HG02870 (cell line): ENCODE data around the gene BCAM.

Source experiments
- ATAC-seq: cut with Tn5 transposase; IDR thresholded peaks from one replicate; pipeline ENCODE4 v1.9.1; 2021; ENCODE audit warnings: mild to moderate bottlenecking, moderate library complexity; ENCODE audit not compliant: unreplicated experiment

BCAM gene

GRCh38 chr19:44789943-44790483, 18.9 kb upstream of the BCAM start:
- no peak for ATAC-seq

DNA sequence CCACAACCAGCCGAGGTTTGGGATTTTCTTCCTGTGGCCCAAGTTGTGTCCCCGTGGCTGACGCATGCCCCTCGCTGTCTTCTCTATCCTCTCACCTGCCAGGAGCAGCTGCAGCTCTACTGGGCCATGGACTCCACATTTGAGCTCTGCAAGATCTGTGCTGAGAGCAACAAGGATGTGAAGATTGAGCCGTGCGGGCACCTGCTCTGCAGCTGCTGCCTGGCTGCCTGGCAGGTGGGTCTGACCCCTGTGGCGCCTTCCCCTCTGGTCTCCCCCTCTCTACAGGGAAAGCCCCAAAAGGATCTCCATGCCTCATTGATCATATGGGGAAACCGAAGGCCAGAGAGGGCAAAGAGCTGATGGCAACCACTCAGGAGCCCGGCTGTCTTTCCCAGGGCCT, 16.6 kb upstream of the BCAM start:
- no peak for ATAC-seq

GRCh38 chr19:44794610-44795009, 14.3 kb upstream of the BCAM start:
- no peak for ATAC-seq

GRCh38 chr19:44795398-44795987, 13.4 kb upstream of the BCAM start:
- ATAC-seq = no peak

GRCh38 chr19:44796701-44797115, 12.2 kb upstream of the BCAM start:
- no peak for ATAC-seq

GRCh38 chr19:44799627-44800346, 9.1 kb upstream of the BCAM start:
- no peak for ATAC-seq

DNA sequence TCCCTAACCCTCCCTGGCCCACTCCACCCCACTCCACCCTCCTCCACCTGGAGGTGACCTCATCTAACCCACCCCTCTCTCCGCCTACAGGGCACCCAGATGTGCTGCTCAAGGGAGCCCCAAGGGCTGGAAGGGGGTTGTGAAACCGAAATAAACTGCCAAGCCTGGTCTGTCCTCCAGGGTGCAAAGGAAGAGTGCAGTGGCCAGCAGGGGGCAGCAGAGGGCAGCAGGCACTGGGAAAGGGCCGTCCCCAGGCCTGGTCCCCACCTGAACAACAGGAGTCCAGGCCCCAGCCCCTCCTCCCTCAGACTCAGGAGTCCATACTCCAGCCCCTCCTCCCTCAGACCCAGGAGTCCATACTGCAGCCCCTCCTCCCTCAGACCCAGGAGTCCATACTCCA, 8.4 kb upstream of the BCAM start:
- ATAC-seq = peak; percentile 55

DNA sequence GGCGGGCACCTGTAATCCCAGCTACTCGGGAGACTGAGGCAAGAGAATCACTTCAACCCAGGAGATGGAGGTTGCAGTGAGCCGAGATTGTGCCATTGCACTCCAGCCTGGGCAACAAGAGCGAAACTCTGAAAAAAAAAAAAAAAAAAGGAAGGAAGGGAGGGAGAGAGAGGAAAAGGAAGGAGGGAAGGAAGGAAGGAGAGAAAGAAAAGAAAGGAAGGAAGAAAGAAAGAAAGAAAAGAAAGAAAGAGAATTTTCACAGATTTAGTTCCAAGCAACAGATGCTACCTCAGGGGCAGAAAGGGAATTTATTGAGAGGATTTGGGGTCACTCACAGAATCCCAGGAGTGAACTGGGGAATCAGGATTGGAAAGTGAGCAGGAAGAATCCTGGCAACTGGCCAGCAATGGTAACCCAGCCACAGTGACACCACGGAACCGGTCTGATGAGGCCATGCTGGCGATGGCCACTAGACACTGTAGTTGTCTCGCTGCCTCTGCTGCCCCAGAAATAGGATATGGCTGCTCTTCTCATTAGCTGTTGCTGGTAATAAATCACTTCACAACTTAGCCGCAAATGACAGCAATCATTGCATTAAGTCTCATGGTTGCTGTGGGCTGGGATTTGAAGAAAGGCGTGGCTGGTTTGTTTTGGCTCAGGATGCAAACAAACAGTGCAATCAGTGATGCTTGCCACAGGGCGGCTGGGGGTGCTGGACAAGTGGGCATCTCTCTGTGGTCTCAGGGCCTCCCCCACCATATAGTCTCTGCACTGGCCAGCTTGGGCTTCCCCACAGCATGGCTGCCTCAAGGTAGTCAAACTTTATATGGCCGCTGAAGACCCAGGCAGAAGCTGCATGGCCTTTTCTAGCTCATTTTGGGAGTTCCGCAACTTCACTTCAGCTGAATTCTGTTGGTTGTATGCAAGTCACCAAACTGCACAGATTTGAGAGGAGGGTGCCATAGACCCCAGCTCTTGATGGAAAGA, 5.2 kb upstream of the BCAM start:
- ATAC-seq = no peak

- ATAC-seq = no peak
Measured at GRCh38 chr19:44806291-44806690, 2.6 kb upstream of the BCAM start.

DNA sequence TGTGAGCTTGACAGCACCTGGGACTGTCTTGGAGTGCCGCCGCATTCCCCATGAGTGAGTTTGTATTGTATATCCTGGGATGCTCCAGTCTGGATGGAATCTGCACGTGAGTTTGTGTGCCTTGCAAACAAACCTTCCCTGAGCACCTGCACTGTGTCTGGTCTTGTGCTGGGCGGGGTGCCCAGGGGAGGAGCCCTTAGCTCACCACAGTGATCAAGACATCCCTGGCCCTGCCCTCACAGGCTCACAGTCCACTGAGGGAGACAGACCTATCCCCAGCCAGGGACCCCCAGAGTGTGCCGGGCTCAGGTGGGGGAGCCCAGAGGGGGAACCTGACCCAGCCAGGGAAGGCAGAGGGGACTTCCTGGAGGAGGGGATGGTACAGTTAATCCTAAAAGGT, 1.7 kb upstream of the BCAM start:
- no peak for ATAC-seq

GRCh38 chr19:44807652-44808462, 1.0 kb upstream of the BCAM start:
- no peak for ATAC-seq

DNA sequence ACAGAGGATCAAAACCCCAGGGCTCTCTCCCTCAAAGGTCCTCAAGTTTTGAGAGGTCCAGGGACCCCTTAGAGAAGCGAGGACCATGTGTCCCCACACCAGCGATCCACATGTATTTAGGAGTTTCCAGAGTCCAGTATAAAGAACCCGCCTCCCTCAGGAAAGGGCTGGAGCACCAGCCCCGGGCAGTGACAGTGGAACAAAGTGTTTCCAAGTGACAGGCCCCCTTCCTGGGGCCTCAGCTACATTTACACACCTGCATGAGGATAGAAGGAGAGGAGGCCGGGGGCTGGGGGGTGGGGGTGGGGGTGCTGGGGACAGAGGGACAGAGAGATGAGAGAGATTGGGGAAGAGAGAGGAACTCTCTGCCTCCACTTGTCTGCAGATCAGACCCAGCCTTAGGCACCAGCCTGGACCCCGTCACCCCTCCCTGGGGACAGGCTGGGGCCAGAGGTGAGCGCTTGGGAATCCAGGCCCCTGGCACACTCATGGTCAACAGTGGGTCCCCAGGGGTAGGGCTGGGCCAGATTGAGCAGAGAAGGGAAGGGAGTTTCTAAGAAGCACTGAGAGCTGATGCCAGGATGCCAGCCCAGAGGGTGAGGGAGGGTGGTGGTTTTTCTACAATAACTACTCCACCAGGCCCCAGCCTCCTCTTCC, 802 bp downstream of the BCAM start:
- no peak for ATAC-seq

DNA sequence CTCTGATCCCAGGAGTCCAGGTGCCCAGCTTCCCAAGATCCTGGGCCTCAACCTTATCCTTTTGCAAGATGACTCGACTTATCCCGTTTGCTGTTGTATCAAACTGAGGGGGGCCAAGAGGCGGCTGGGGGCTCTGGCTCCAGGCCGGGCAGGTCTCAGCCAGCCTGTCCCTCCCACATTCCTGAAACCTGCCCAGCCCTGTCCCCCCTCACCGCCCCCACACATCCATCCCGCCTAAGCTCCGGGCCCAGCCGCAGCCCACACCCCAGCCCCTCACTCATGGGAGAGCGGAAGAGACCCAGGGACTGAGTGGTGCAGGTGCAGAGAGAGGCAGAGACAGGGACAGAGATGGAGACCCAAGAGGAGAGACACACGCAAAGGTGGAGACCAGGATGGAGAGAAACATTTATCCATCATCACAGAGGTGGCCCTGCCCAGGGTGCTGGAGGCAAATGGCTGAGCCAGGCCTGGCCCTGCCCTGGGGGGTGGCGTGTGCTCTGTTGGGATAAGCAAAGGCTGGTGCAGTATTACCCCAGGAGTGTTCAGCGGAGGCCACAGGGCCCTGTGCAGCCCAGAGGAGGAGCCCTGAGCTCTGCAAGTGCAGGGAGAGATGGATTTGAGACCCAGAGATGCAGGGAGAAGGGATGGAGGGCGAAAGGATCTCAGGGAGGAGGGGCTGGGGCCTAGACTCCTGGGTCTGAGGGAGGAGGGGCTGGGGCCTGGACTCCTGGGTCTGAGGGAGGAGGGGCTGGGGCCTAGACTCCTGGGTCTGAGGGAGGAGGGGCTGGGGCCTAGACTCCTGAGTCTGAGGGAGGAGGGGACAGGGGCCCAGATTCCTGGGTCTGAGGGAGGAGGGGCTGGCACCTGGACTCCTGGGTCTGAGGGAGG, 1.6 kb downstream of the BCAM start:
- ATAC-seq = no peak

- ATAC-seq = no peak
Measured at GRCh38 chr19:44811122-44811419, 2.2 kb downstream of the BCAM start.

GRCh38 chr19:44812142-44812718, 3.3 kb downstream of the BCAM start:
- ATAC-seq = no peak

- ATAC-seq = no peak
Measured at GRCh38 chr19:44813070-44813840, 4.4 kb downstream of the BCAM start.

GRCh38 chr19:44813841-44814470, 5.1 kb downstream of the BCAM start:
- no peak for ATAC-seq

- no peak for ATAC-seq
Measured at GRCh38 chr19:44814517-44814916, 5.6 kb downstream of the BCAM start.
